C1 segment of cervical spinal cord (tissue), 14 donors: ENCODE results near the gene CSTPP1.

ENCODE experiments used
- DNase-seq, 14 donors: peaks; one replicate each; lab custom pipeline; 2025; lab: John Stamatoyannopoulos, UW

The CSTPP1 gene

DNA sequence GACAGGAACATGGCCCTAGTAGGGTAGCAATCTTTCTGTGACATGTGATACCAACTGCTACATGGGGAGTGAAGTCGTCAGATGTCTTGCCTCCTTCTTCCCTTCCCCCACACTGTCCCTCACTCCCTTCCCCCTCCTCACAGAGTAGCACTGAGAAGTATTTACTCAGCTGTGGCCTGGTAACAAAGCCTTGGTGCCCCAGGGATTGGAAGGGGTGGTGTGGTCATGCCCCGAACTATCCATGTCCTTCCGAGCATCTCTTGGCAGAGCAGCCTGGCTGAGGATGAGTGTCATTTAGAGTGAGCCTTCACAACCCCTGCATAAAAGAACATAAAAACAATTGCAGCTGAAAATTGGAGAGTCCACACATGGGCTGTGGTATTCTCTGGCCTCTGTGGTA is 194.0 kb downstream of the CSTPP1 start:
- DNase-seq: no peak

DNA sequence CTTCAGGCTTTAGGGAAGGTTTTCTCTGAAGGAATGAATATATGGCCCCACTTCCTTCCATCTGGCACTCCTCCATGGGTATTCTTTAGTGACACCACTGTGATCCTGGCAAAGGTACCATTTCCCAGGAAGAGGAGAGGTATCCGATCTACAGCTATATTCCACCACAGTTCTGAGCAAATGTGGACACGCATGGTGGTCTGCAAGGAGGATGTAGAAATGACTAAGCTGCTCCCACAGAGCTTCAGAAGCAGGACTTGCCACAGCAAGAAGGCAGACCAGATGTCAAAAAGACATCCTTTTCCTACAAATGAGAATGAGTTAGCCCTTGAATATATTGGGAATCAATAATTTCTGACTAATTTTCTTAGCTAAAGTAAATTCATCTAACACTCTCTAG is 194.6 kb downstream of the CSTPP1 start:
- no peak for DNase-seq

DNA sequence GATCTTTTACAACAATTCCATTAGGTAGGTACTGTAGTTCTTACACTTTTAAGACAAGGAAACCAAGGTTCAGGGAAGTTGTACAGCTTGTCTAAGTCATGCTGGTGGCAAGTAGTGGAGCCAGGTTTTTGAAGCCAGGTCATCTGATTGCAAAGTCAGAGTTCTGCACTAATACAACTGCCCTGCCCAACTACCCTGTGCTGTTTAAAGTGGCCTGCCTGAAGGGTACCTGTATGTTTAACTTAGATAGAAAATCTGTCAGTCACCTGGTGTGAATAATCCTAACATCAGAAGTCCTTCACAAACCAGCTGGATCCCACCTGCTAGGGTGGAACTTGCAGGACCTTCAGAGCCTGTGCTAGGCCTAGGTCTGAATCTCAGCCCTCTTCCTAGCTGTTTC is 195.9 kb downstream of the CSTPP1 start:
- DNase-seq: no peak

DNA sequence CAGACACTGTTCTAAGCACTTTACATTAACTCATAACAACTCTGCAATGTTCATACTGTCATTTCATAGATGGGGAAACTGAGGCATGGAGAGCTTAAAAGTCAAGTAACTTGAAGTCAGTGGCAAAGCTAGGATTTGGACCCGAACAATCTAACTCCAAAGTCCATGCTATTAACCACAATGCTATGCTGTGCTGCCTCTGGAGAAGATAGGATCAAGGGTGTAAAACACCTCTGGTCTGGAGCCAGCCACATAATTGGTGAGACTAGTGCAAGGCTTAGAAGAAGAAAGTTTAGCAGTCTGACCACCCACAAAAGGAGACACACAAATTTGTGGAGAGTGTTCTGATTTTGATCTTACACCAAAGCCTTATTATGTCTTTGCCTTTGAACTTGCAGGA is 196.4 kb downstream of the CSTPP1 start:
- DNase-seq: no peak

DNA sequence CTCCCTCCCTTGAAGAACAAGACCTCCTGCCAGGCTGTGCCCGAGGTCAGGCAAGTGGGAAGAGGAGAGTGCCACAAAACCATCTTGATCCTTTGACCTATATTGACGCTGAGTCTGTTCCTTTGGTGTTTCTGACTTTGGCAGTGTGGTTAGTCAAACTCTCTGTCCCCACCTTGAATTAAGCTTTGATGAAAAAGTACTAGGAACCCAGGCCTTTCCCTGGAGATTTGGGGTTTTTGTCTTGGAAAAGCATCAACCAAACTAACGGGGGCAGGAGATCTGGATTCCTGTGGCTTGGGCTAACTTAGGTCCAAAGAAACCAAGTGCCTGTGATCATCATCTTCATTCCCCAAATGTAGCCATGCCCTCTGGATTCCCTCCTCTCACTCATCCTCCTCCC is 199.8 kb downstream of the CSTPP1 start:
- no peak for DNase-seq

DNA sequence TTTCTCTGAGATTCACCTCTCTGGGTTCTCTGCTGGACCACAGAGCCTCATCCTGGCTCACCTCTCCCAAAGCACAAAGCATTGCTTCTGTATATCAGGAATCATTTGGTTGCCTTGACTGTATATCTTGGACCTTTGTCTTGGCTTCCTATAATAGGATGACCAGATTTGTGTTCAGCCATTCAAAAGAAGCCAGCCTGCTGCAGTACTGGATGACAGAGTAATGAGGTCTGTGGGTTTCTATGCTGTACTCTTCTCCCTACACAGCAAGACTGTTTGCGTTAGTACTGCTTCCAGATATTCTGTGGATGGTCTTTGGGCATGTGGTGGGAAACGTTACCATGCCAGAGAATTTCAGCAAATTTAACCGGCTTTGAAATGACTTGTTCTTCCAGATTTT is 200.4 kb downstream of the CSTPP1 start:
- DNase-seq: peak in 1 of 14 donors; percentile 58

DNA sequence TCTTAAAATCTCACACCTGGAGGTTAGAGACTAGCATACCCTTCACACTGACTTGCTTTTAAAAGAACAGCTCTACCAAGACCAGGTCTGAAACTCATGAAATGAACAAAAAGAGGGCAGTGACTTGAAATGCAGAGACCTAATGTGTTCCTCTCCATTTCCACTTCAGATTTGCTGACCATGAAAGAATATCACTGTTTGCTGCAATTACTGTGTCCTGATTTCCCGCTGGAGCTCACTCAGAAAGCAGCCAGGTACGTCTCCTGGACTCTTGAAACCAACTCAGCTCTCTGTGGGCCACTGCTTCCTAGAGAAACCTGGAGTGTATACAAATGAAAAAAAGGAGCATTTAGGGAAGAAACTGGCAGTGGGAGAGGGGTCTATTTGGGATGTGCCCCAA is 200.9 kb downstream of the CSTPP1 start:
- DNase-seq: peak in 1 of 14 donors; percentile 54

DNA sequence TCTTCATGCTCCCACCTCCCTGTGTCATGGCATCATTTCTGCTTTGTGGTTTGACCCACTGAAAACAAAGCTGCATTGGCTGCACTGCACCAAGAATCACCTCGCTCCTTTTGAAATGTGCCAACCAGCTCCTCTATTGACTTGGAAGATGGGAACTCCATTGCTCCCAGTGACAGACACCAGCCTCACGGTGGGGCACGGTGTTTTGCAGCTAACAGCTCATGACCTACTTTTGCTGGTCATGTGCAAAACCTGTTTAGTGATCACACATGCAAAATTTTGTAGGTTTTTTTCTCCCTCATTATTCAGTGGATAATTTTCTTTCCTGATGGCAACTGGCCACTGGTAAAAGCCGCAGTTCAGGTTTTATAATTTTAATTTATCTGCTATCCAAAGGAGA is 203.3 kb downstream of the CSTPP1 start:
- DNase-seq: peak in 1 of 14 donors; percentile 80

DNA sequence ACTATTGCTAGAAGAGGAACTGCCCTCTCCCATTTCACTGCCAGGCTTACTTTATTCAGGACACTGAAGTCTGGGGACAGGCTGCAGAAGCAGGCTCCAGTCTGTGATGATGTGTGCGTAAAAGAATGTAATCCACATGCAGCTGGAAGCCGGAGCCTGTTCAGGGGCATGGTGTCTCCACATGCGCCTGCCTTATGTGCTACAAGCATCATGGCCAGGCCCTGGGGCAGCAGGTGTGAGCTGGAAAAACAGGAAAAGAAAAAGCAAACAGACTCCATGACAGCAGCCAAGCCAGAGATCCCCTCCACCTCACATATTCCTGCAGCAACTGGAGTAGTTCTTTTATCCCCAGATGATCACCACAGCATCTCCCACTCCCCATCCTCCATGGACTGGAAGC is 206.8 kb downstream of the CSTPP1 start:
- DNase-seq: no peak

DNA sequence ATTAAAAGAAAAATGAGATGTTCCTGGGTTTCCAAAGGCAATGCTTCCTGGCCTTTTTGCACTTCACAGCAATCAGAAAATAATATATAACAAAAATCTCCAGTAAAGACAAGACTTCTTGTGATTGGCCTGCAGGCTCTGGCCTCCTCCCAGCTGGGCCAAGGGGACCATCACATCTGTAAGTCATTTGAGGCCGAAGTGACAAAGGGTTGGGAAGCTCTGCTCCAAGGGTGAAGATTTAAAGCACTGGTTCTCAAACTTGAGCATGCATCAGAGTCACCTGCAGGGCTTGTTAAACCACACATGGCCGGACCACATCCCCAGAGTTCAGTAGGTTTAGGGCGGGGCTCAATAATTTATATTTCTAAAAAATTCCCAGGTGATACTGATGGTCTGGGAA is 208.0 kb downstream of the CSTPP1 start:
- DNase-seq: no peak

DNA sequence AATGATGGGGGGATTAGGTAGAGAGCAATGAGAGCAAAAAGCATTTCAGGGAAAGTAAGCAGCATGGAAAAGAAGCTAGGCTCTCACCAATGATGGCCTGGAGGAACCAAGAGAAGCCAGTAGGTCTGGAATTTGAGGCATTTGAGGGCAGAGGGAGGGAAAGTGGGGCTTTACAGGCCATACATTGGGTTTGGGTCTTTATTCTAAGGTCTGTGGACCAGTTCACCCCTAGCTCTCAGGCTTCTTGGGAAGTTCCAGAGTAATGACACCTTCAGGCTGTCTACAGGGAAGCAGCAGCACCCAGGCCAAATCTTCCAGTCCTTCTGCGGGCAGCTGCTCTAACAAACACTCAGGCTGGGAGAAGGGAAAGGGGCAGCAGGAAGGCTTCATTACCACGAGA is 210.7 kb downstream of the CSTPP1 start:
- DNase-seq: no peak

DNA sequence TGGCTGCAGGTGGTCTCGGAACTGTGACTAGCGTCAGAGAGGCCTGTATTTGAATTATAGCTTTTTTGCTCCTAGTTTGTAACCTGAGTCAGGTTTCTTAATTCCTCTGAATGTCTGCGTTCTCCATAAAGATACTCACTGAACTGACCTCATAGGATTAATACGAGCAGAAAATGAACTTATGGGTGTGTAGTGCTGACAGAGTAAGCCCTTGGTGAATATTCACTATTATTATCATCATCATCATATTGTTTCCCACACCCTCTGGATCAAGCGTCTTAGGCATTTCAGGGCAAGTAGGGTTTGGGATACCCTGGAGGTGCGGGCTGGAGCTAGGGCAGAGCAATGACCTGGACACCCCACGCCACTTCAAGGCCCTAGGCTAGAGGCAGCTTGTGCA is 211.1 kb downstream of the CSTPP1 start:
- DNase-seq: no peak

DNA sequence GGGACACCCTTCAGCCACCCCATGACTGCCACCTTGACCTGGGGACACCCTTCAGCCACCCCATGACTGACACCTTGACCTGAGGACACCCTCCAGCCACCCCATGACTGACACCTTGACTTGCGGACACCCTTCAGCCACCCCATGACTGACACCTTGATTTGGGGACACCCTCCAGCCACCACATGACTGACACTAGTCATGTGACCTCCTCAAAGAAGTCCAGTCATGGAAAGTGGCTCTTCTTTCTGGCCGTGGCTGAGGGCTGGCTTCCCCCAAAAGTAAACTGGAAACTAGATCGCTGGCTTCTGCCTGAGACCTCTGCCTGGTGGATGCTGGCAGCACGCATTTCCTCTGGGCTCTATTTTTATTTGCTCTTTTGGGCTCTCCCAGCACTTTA is 211.7 kb downstream of the CSTPP1 start:
- no peak for DNase-seq

DNA sequence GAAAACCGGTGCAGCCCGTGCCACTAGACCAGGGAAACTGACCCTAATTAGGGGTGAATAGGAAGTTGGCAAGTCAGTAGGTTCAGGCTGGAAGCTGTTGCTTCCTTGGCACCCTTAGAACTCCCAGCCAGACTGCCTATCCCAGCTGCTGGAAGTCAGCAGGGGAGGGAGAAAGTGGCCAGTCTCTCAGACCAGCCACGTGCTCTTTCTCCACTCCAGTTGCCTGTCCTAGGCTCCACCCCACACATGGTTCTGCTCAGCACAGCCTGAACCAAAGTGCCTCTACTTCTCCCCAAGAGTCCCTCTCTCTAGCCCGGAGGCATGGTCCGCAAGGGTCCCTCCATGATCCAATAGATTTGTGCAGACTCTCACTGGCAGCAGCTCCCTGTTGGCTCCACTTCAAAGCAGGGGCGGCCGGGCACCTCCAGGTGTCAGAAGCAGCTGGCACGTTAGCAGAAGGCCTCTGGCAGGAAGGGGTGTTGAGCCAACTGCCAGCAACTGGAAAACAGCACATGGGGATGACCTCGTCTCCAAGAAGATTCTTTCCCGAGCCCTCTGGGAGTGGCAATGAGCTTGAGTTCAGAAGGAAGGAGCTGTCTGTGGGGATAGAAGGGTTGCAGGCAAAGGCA is 212.5 kb downstream of the CSTPP1 start:
- peak in 3 of 14 donors; percentile 19 to 24 (median 19) for DNase-seq

DNA sequence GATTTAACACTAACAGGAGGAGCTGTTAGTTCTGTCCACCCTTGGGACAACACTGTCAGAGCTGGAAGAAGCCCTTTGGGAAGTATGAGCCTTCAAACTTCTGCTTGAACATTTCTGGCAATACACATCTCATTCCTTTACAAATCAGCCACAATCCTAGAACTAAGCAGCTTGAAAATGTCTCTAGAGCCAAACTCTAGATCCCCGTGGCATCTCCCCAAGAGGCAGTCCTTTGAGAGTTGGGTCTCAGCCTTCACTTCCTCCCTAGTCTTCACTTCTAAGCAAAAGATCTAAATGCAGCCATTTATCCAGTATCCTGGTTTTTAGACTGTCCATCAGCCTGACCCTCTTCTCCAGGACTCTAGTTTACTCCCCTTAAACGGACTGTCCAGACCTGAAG is 213.2 kb downstream of the CSTPP1 start:
- DNase-seq: no peak

DNA sequence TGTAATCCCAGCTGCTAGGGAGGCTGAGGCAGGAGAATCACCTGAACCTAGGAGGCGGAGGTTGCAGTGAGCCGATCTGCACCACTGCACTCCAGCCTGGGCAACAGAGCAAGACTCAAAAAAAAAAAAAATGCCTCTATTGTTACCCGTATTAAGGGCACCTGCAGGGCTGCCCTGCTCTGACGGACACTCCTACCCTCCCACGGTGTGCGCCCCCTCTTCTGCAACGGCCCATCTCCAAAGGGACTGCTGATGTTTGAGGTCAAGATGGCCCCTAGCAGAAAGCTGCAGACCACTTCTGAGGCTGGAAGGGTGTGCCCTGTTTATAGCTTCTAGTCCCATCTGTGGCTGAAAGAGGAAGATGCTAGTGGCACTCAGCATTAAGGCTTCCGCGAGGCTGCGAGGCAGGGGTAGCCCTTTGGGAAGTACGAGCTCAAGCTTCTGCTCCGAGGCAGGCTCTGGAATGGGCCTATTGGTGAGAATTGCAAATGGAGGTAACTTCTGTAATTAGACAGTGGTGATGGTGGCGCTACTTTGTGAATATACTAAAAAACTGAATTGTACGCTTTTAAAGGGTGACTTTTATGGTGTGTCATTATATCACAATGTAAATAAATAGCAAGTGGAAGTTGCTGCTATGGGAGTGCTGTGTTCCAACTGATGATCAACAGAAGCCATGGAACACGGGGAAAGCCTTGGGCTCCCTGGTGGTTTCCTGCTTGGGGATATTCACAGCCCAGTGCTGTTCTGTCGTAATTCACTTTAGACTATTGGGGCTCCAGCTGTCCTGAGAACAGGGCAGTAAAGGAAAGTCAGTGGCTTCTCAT is 215.8 kb downstream of the CSTPP1 start:
- no peak for DNase-seq

DNA sequence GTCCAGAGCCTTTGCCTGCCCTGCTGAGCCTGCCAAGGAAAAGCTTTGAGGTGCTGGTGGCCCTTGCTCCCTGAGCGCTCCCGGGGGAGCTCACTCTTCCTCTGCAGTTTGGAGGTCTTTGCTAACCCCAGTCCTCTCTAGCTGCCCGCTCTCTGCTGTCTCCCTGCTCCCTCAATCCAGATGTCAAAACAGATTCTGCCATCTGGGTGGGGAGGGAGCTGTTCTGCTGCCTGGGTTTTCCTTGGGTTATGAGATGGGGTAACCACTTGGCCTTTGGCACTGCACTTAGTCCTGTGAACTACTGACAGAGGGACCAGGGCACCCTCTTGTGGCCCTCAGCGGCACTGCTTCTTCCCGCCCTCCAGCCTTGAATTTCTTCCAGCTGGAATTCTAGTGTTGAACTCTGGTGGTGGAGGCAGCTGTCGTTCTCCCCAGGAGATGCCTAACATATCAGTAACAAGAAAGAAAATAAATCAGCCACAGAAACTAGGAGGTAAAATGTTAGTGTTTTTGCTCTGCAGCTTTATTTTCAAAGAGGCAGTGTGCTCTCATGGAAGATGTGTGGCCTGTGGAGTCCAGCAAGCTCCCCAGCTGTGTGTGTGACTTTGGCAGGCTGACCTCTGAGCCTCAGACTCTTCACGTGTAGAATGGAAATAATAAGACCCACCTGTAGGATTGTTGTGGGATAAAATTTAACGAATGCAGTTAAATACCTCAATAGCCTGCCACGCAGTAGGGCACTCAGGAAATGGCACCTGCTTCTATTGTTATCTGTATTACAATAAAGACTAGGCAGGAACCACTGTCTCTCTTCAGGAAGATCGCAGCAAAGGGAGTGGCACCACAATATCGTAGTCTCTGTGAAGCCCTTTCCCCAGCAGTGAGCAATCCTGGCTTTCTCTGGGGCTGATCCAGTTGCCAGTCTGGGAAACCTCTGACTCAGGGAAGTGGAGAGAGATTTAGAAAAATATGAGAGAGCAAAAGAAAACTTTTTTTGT is 216.7 kb downstream of the CSTPP1 start:
- DNase-seq: peak in 13 of 14 donors; percentile 24 to 84 (median 75)

DNA sequence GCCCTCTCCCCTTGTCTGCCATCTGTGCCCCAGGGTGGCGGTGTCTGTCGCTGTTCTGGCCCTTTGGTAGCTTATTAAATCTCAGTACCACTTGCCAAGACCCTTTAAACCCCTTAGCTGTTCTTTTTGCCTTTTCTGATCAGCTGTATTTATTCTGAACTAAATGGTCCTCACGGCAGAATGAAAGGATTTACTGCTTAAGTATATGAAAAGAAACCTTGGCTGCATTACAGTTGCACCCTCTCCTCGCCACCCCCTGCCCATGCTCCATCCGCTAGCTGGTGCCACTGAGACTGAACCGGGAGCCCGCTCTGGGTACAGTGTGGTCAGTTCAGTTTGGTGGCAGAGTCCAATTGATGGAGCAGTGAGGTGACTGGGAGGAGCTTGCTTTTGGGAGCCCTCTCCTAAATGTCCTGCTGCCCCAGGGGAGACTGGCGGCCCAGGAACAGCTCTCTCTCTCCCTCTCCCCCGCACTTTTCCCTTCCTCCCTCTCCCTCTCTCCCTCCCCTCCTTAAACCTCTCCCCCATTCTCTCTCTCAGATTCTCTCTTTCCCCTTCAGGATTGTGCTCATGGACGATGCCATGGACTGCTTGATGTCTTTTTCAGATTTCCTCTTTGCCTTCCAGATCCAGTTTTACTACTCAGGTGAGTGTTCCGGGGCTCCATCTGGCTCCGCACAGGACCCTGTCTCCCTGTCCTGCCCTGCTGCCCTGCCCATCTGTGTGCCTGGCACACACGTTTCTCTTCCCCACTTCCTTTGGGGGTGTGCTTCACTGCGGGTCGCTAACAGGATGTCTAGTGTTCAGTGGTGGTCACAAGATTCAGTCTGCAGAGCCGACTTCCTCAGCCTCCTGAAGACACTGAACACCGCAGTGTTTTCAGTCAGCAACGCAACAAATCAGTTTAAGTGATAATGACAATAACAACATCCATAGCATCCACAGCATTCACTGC is 218.3 kb downstream of the CSTPP1 start:
- peak in 2 of 14 donors; percentile 23 to 89 for DNase-seq

DNA sequence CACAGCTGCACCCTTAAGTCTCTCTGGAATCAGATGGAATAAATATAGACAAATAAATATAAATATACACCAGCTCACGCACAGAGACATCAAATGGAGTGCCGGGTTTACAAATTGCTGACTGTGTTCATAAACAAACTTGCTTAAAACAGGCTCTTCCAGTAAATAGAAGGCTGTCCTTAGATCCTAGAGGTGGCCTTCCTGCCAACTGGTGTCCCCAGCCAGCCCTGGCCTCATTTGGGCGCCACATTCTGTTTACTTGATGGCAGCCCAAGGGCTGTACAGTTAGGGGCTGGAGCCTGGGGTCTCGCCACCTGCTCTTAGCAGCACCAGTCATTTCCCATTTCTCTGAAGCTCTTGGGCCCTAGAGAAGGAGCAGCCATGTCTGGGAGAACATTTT is 219.3 kb downstream of the CSTPP1 start:
- DNase-seq: peak in 1 of 14 donors; percentile 63

DNA sequence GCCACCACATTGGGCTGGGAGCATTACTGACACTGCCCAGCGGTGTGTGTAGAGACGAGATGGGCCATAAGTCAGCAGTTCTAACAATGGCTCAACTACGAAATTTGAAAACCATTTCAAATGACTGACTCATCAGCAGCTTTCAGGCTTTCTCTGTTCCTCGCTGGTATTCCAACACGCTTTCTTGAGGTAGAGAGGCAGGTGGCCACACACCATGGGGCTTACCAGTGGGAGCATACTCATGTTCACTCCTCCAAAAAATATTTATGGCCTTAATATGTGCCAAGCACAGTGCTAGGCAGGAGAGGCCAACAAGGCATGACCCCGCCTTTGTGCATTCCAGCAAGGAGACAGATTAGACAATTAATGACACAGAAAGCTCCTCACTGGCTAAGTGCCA is 219.8 kb downstream of the CSTPP1 start:
- DNase-seq: peak in 1 of 14 donors; percentile 76

DNA sequence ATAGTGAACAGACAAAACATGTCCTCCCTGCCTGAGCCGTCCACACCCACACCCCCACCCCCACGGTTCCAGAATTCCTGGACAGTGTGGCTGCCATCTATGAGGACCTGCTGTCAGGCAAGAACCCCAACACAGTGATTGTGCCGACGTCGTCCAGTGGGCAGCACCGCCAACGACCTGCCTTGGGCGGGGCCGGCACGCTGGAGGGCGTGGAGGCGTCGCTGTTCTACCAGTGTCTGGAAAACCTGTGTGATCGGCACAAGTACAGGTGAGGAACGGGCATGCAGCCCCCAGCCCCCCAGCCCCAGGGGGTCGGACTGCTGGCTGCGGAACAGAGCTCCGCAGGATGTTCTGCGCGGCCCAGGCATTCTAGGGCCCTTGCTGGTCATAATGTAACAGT is 220.4 kb downstream of the CSTPP1 start:
- no peak for DNase-seq
